C4-2B (cell line): ENCODE measurements around the gene AK3.

Experiments
- CTCF ChIP-seq: fragments of 450-650 bp; conservative IDR thresholded peaks from 2 replicates; pipeline ENCODE4 v1.5.1; 2017; ENCODE audit warnings: mild to moderate bottlenecking
- ZFX ChIP-seq: fragments of 450-650 bp; IDR thresholded peaks from 2 replicates; pipeline ENCODE4 v1.6.1; 2017

GRCh38 chr9:4678679-4679267 is 62.2 kb downstream of the AK3 start:
- TF ChIP-seq CTCF (no peak), ZFX (no peak)
